IPS-18a (cell line): ENCODE results near the gene TMEM130.

Experiments used
- H3K27ac ChIP-seq: one replicate; pipeline ENCODE4 v1.5.1; 2013; ENCODE audit warnings: low read length
- H3K27me3 ChIP-seq: one replicate; pipeline ENCODE4 v1.6.1; 2013; ENCODE audit warnings: mild to moderate bottlenecking, low read length; ENCODE audit not compliant: control insufficient read depth, insufficient read depth
- H3K36me3 ChIP-seq: one replicate; pipeline ENCODE4 v1.6.1; 2013; ENCODE audit warnings: low read depth, low read length; ENCODE audit not compliant: control insufficient read depth
- H3K4me1 ChIP-seq: one replicate; pipeline ENCODE4 v1.6.1; 2013; ENCODE audit warnings: low read depth, low read length; ENCODE audit not compliant: control insufficient read depth
- H3K4me3 ChIP-seq: one replicate; pipeline ENCODE4 v1.5.1; 2013; ENCODE audit warnings: low read length
- H3K9ac ChIP-seq: one replicate; pipeline ENCODE4 v1.6.1; 2013; ENCODE audit warnings: mild to moderate bottlenecking, low read length, moderate library complexity
- H3K9me3 ChIP-seq: one replicate; pipeline ENCODE4 v1.6.1; 2013; ENCODE audit warnings: low read depth, low read length; ENCODE audit not compliant: control insufficient read depth

Gene TMEM130

GRCh38 chr7:98837630-98837972 is 32.2 kb downstream of the TMEM130 start:
- no peak overlapping the region for H3K9ac ChIP-seq
- no peak overlapping the region for H3K4me3 ChIP-seq
- H3K4me1 ChIP-seq = peaks cover 4% of the 10 kb centered on the region
- no peak overlapping the region for H3K27ac ChIP-seq
- H3K27me3 ChIP-seq = no peaks in the 10 kb centered on the region
- no peaks in the 10 kb centered on the region for H3K9me3 ChIP-seq
- no peaks in the 10 kb centered on the region for H3K36me3 ChIP-seq

- Histone ChIP-seq H3K9ac (no peak overlapping the region), H3K4me1 (peaks cover 4% of the 10 kb centered on the region), H3K9me3 (no peaks in the 10 kb centered on the region), H3K4me3 (no peak overlapping the region), H3K27me3 (no peaks in the 10 kb centered on the region), H3K36me3 (no peaks in the 10 kb centered on the region), H3K27ac (no peak overlapping the region)
These were observed 32.8 kb downstream of the TMEM130 start for GRCh38 chr7:98836811-98837629.

DNA sequence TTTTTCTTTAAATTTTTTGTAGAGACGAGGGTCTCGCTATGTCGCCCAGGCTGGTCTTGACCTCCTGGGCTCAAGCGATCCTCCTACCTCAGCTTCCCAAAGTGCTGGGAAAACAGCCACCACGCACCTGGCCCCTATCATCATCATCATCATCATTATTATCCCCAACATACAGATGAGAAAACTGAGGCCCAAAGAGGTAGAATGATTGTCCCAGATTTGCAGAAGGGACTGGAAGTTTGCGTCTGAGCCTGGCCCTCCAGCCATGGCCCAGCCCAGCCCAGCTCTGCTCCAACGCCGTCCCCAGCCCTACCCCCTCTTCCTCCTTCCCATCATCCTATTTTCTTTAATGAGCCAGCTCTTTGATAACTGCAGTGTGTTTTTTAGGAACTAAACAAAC is 34.9 kb downstream of the TMEM130 start:
- H3K9ac ChIP-seq = no peak overlapping the region
- no peaks in the 10 kb centered on the region for H3K9me3 ChIP-seq

GRCh38 chr7:98833022-98833421 is 36.8 kb downstream of the TMEM130 start:
- H3K9ac ChIP-seq = no peak overlapping the region
- H3K27ac ChIP-seq = no peak overlapping the region
- no peaks in the 10 kb centered on the region for H3K27me3 ChIP-seq
- H3K4me3 ChIP-seq = no peak overlapping the region
- H3K9me3 ChIP-seq = no peaks in the 10 kb centered on the region
- H3K4me1 ChIP-seq = peaks cover 4% of the 10 kb centered on the region
- no peaks in the 10 kb centered on the region for H3K36me3 ChIP-seq

More for the DNA sequence above, 34.9 kb downstream of the TMEM130 start:
- Histone ChIP-seq H3K27me3 (no peaks in the 10 kb centered on the region), H3K4me3 (no peak overlapping the region), H3K36me3 (no peaks in the 10 kb centered on the region), H3K27ac (no peak overlapping the region), H3K4me1 (peaks cover 4% of the 10 kb centered on the region)

DNA sequence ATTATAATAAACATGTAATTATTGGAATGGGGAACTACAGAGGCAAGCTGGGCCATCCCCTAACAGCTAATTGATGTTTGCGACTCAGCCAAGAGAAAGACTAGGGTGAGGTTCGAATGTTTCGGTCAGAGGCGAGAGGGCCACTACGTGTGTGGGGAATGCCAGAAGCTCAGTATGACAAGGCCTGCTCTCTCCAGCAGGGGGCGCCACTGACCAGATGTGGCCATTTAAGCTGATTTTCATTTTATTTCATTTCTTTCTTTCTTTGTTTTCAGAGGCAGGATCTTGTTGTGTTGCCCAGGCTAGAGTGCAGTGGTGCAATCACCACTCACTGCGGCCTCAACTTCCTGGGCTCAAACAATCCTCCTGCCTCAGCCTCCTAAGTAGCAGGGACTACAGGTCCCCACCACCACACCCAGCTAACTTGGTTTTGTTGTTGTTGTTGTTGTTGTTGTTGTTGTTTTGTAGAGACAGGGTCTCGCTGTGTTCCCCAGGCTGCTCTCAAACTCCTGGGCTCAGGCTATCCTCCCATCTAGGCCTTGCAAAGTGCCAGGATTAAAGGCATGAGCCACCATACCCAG is 38.1 kb downstream of the TMEM130 start:
- Histone ChIP-seq H3K4me3 (no peak overlapping the region), H3K4me1 (peaks cover 3% of the 10 kb centered on the region), H3K27ac (no peak overlapping the region), H3K36me3 (no peaks in the 10 kb centered on the region), H3K9me3 (no peaks in the 10 kb centered on the region), H3K9ac (no peak overlapping the region), H3K27me3 (no peaks in the 10 kb centered on the region)

DNA sequence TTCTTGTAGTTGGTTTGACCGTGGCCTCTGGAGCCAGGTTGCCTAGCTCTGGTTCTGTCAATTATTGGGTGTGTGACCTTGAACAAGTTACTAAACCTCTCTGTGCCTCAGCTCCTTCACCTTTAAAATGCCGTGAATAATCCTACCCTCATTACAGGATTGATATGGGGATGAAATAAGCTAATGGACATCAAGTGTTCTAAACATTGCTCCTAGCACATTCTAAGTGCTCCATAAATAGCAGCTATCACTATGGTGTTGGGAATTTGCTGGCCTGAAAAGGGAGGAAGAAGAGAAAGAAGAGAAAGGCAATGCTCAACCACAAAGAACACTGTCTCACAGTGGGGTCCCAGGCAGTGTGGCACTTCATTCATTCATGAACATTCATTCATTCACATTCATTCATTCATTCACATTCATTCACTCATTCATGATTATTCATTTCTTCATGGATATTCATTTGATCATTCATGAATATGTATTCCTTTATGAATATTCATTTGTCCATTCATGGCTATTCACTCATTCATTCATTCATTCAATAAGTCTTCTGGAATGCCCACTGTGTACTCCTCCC is 38.8 kb downstream of the TMEM130 start:
- Histone ChIP-seq H3K9me3 (no peaks in the 10 kb centered on the region), H3K27me3 (no peaks in the 10 kb centered on the region), H3K9ac (no peak overlapping the region), H3K36me3 (no peaks in the 10 kb centered on the region), H3K4me3 (no peak overlapping the region), H3K4me1 (peaks cover 10% of the 10 kb centered on the region), H3K27ac (no peak overlapping the region)

DNA sequence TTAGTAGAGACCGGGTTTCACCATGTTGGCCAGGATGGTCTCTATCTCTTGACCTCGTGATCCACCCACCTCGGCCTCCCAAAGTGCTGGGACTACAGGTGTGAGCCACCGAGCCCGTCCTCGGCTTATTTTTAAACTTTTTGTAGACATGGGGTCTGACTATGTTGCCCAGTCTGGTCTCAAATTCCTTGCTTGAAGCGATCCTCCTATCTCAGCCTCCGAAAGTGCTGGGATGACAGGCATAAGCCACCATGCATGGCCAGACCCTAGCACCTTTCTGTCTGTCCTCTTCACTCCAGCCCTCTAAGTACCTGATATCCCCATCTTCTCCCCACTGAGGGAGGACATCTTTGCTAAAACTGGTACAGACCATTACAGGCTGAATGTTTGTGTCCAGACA is 41.4 kb downstream of the TMEM130 start:
- no peaks in the 10 kb centered on the region for H3K27me3 ChIP-seq
- H3K27ac ChIP-seq = no peak overlapping the region
- H3K9me3 ChIP-seq = no peaks in the 10 kb centered on the region
- no peak overlapping the region for H3K9ac ChIP-seq
- no peaks in the 10 kb centered on the region for H3K36me3 ChIP-seq
- peaks cover 12% of the 10 kb centered on the region for H3K4me1 ChIP-seq
- no peak overlapping the region for H3K4me3 ChIP-seq

DNA sequence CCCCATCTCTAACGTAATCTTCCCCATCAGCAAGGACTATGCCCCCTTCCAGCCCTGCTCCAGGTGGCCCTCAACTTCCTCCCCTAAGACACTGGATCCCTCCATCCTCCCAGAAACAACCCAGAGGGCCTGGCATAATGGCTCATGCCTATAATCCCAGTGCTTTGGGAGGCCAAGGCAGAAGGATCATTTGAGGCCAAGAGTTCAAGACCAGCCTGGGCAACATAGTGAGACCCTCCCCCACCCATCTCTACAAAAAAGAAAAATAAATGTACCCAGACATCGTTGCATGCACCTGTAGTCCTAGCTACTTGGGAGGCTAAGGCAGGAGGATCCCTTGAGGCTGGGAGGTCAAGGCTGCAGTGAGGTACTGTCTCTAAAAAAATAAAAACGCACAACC is 42.6 kb downstream of the TMEM130 start:
- Histone ChIP-seq H3K4me3 (no peak overlapping the region), H3K27ac (no peak overlapping the region)

DNA sequence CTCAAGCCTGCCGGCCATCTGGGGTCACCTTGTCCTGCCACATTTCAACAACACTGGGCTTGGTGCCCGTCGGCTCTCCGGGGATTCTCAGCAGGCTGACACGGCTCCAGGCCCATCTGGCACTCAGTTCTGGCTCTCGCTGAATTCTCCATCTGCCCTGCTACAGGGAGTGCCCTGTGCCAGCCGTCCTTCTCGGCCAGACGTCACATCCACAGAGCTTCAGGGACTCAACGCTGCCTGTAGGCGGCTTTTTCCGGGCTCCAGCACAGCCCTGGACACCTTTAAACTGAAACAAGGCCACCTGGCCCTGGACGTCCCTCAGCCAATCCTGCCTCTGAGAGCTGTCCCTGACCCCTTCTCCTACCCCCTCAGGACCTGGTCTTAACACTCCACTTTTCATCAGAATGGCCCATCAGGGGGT is 43.0 kb downstream of the TMEM130 start:
- Histone ChIP-seq H3K27me3 (no peaks in the 10 kb centered on the region), H3K27ac (no peak overlapping the region), H3K9me3 (no peaks in the 10 kb centered on the region), H3K4me3 (no peak overlapping the region), H3K36me3 (no peaks in the 10 kb centered on the region), H3K9ac (no peak overlapping the region), H3K4me1 (peaks cover 16% of the 10 kb centered on the region)

More for the DNA sequence above, 42.6 kb downstream of the TMEM130 start:
- H3K36me3 ChIP-seq = no peaks in the 10 kb centered on the region
- H3K27me3 ChIP-seq = no peaks in the 10 kb centered on the region
- no peaks in the 10 kb centered on the region for H3K9me3 ChIP-seq
- H3K4me1 ChIP-seq = peaks cover 16% of the 10 kb centered on the region
- H3K9ac ChIP-seq = no peak overlapping the region

DNA sequence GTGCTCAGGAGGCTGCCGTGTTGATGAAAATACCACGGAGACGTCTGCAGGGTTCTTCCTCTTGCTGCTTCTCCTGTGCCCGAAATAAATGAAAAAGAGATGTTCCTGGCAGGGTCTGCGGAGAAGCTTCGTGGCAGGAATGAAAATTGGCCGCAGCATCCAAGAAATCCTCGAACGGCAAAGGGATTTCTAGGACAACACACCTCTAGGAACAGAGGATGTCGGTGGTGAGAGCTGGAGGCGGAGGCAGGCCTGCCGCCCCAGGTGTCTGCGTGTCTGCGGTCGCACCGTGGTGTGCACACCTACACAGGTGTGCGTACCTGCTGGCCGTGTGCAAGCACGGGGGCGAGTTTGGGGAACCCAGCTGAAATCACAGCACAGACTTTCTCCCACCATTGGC is 43.4 kb downstream of the TMEM130 start:
- H3K36me3 ChIP-seq = no peaks in the 10 kb centered on the region
- H3K4me3 ChIP-seq = no peak overlapping the region
- H3K9me3 ChIP-seq = no peaks in the 10 kb centered on the region
- H3K9ac ChIP-seq = no peak overlapping the region
- H3K4me1 ChIP-seq = peaks cover 16% of the 10 kb centered on the region
- no peak overlapping the region for H3K27ac ChIP-seq
- H3K27me3 ChIP-seq = no peaks in the 10 kb centered on the region

DNA sequence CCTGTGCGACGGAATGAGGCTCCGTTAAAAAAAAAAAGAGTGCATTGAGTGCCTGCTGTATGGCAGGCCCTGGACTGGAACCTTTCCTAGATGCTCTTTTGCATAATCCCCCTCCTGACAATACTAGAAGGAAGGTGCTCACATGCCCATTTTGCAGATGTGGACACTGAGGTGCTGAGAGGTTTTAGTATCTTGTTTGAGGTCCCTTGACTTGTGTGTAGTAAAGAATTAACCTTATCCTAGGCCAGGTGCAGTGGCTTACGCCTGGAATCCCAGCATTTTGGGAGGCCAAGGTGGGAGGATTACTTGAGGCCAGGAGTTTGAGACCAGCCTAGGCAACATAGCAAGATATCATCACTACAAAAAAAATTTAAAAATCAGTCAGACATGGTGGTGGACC is 46.6 kb downstream of the TMEM130 start:
- Histone ChIP-seq H3K27ac (no peak overlapping the region), H3K4me3 (no peak overlapping the region), H3K9me3 (no peaks in the 10 kb centered on the region), H3K9ac (no peak overlapping the region), H3K4me1 (peaks cover 22% of the 10 kb centered on the region), H3K36me3 (no peaks in the 10 kb centered on the region), H3K27me3 (no peaks in the 10 kb centered on the region)

DNA sequence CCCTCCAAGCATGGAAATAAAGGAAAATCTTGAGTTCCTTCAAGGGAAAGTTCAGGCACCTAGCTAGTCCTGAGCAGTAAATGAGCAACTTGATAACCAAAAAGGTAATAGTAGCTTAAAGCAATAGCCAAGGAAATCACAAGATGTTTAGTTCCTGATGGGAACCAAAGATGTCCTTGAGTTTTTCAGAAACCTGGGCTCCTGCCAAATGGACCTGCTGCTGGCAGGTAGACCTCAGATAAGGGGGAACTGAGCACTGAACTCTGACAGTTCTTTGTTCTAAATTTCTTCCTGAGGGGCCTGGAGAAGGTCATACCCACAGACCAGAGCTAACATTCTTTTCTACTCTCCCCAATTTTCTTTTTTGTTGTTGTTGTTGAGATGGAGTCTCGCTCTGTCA is 48.5 kb downstream of the TMEM130 start:
- Histone ChIP-seq H3K36me3 (no peaks in the 10 kb centered on the region), H3K27ac (no peak overlapping the region), H3K9me3 (no peaks in the 10 kb centered on the region), H3K4me3 (no peak overlapping the region), H3K27me3 (no peaks in the 10 kb centered on the region), H3K4me1 (peaks cover 15% of the 10 kb centered on the region), H3K9ac (no peak overlapping the region)
